ENCODE measurements around the gene AGRN. TPM values are rescaled to one million over a fixed set of nuclear protein-coding genes. Genes with fewer than 3 reads are reported as not detected.
A peak's percentile ranks its signal among the peaks of the same experiment; 100 is the strongest.
"Not testable (repeated sequence)": the region's sequence is repeated elsewhere in the genome, so short reads cannot be mapped to it uniquely, and the experiment has no call there.

AGRN gene
- total RNA-seq, 3 donors from 2014 or later = 32.0 to 54.4 (median 40.6) TPM

DNA sequence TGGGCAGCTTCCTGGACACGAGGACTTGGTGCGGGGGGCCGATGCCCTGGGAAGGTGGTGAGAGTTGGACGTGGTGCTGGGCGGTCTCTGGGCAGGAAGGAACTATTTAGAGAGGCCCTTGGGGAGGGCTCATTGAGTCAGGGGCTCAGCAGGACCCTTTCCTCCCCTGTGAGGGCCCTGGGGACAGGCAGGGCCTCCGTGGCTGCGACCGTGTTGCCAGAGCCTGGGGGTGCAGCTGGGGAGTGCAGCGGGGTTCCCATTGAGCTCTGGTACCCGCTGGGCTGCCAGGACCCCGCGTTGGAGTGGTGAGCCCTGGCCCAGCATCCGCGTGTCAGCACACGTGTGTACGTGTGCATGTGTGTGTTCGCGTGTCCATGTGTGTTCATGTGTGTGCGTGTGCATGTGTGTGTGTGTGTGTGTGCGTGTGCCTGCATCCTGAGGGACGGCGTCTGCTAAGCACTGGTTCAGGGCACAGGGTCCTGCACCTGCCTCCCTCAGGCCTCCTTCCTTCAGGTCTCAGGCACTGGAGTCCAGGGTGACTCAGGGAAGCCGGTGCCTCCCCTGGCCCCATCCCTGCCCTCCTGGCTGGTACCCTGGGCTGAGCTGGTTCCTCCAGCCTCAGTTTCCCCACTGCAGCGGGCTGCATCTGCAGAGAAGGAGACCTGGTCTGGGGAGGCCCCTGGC, 43.5 kb downstream of the AGRN start:
- intact Hi-C loops (cut with DNase I, micrococcal nuclease) = loop anchor here (5.0 to 10.0 kb wide), 2 partner anchors 76 to 79 kb away; partner anchors contain the start of gene PERM1 (in 1 of the 2)
- DNase-seq = no peak
- ATAC-seq = no peak

GRCh38 chr1:1063945-1064831, 44.3 kb downstream of the AGRN start:
- Histone ChIP-seq H3K4me3 (no peak overlapping the region), H3K4me1 (ENCODE audit: low read depth) (peaks cover 29% of the 10 kb centered on the region), H3K9me3 (no peaks in the 10 kb centered on the region), H3K36me3 (ENCODE audit: low read depth) (no peaks in the 10 kb centered on the region)
- TF ChIP-seq, protein P1, sequence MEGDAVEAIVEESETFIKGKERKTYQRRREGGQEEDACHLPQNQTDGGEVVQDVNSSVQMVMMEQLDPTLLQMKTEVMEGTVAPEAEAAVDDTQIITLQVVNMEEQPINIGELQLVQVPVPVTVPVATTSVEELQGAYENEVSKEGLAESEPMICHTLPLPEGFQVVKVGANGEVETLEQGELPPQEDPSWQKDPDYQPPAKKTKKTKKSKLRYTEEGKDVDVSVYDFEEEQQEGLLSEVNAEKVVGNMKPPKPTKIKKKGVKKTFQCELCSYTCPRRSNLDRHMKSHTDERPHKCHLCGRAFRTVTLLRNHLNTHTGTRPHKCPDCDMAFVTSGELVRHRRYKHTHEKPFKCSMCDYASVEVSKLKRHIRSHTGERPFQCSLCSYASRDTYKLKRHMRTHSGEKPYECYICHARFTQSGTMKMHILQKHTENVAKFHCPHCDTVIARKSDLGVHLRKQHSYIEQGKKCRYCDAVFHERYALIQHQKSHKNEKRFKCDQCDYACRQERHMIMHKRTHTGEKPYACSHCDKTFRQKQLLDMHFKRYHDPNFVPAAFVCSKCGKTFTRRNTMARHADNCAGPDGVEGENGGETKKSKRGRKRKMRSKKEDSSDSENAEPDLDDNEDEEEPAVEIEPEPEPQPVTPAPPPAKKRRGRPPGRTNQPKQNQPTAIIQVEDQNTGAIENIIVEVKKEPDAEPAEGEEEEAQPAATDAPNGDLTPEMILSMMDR (IDR thresholded peaks at IDR 0.05) = peak; percentile 78
- DNase-seq = peak in 2 of 3 donors; percentile 80 to 85
- peak; percentile 51 for ATAC-seq
- intact Hi-C loops (cut with DNase I, micrococcal nuclease) = loop anchor here (5.0 to 10.0 kb wide), 2 partner anchors 77 to 79 kb away; partner anchors contain the start of gene PERM1 (in 1 of the 2)

More for the DNA sequence above, 43.5 kb downstream of the AGRN start:
- H3K9me3 ChIP-seq = no peaks in the 10 kb centered on the region
- no peaks in the 10 kb centered on the region for H3K36me3 ChIP-seq (ENCODE audit: low read depth)
- peaks cover 32% of the 10 kb centered on the region for H3K4me1 ChIP-seq (ENCODE audit: low read depth)
- no peak overlapping the region for H3K4me3 ChIP-seq
- TF ChIP-seq, protein P1 (IDR thresholded peaks at IDR 0.05) = no peak

- TF ChIP-seq, protein P1 (IDR thresholded peaks at IDR 0.05) = no peak
- ATAC-seq = no peak
Observed at GRCh38 chr1:1065265-1065939, 45.5 kb downstream of the AGRN start.

DNA sequence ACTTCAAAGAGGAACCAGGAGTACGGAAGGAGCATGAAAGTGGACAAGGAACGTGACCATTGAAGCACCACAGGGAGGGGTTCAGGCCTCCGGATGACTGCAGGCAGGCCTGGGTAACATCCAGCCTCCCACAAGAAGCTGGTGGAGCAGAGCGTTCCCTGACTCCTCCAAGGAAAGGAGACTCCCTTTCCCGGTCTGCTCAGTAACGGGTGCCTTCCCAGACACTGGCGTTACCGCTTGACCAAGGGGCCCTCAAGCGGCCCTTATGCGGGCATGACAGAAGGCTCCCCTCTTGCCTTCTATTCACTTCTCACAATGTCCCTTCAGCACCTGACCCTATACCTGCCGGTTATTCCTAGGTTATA, 46.0 kb downstream of the AGRN start:
- not testable (repeated sequence) for ATAC-seq; DNase-seq; H3K36me3 ChIP-seq (ENCODE audit: low read depth); H3K9me3 ChIP-seq; H3K4me3 ChIP-seq
- intact Hi-C loops (cut with DNase I, micrococcal nuclease) = loop anchor here in 1 of 2 donors (10.0 kb wide), 1 partner anchor 81 kb away; the partner anchor contains the start of gene PERM1
- peaks cover 24% of the 10 kb centered on the region for H3K4me1 ChIP-seq (ENCODE audit: low read depth)

More at GRCh38 chr1:1065265-1065939, 45.5 kb downstream of the AGRN start:
- no peaks in the 10 kb centered on the region for H3K9me3 ChIP-seq
- DNase-seq = no peak
- intact Hi-C loops (cut with DNase I, micrococcal nuclease) = loop anchor here in 1 of 2 donors (10.0 kb wide), 1 partner anchor 81 kb away; the partner anchor contains the start of gene PERM1
- peaks cover 26% of the 10 kb centered on the region for H3K4me1 ChIP-seq (ENCODE audit: low read depth)
- H3K4me3 ChIP-seq = no peak overlapping the region
- no peaks in the 10 kb centered on the region for H3K36me3 ChIP-seq (ENCODE audit: low read depth)

DNA sequence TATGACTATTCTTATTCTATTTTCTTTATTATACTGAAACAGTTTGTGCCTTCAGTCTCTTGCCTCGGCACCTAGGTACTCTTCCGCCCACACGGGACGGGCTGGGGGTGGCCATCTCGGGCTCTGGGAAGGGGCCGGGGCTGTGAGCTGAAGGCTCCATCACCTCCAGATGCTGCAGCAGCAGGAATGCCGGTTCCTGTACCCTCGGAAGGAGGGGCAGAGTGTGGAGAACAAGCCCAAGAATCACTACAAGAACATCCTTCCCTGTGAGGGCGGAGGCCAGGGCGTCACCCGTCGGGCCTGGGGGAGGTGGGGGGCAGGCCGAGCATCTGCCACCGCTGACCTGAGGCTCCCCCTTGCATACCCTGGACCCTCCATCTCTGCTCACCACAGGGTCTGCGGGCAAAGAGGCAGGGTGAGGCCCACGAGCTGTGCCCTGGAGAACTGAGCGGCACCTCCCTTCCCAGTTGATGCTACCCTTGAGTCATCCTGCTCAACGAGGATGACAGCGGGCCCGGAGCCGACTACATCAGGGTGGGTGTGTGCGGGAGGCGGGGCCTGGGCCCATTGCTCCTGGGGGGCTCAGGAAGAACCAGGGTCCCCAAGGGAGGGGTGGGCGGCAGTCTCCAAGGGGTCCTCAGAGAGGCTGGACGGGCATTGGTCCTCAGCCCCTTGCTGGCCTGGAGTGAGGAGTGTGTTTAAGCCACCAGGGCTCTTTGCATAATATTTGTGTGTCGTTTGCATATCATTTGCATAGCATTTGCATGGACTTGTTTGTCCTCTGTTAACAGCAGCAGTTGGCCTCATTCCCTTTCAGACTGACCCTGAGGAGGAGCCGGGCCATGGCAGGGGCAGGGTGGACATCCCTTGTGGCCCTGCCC, 46.7 kb downstream of the AGRN start:
- H3K9me3 ChIP-seq = no peaks in the 10 kb centered on the region
- H3K4me3 ChIP-seq = no peak overlapping the region
- no peaks in the 10 kb centered on the region for H3K36me3 ChIP-seq (ENCODE audit: low read depth)
- peaks cover 24% of the 10 kb centered on the region for H3K4me1 ChIP-seq (ENCODE audit: low read depth)
- DNase-seq = no peak
- TF ChIP-seq, protein P1 (IDR thresholded peaks at IDR 0.05) = no peak
- intact Hi-C loops (cut with DNase I, micrococcal nuclease) = loop anchor here in 1 of 2 donors (10.0 kb wide), 1 partner anchor 82 kb away; the partner anchor contains the start of gene PERM1
- no peak for ATAC-seq
